GM21619 (cell line): ENCODE measurements around the gene TTC8.
"Not testable (repeated sequence)": the region's sequence is repeated elsewhere in the genome, so short reads cannot be mapped to it uniquely, and the experiment has no call there.

ENCODE experiments used
- ATAC-seq: cut with Tn5 transposase; IDR thresholded peaks from one replicate; pipeline ENCODE4 v1.9.1; 2021; ENCODE audit not compliant: unreplicated experiment

TTC8 gene

GRCh38 chr14:88823968-88824313, 510 bp upstream of the TTC8 start:
- peak; percentile 7 for ATAC-seq

- ATAC-seq = no peak
These were observed 617 bp downstream of the TTC8 start for GRCh38 chr14:88825078-88825458.

- ATAC-seq = no peak
These were observed 1.1 kb downstream of the TTC8 start for GRCh38 chr14:88825503-88825902.

GRCh38 chr14:88829188-88829587, 4.7 kb downstream of the TTC8 start:
- no peak for ATAC-seq

- ATAC-seq = no peak
These were observed 5.3 kb downstream of the TTC8 start for GRCh38 chr14:88829685-88830302.

- ATAC-seq = no peak
These were observed 6.8 kb downstream of the TTC8 start for GRCh38 chr14:88831284-88831683.

- no peak for ATAC-seq
These were observed 10.5 kb downstream of the TTC8 start for GRCh38 chr14:88834883-88835431.

GRCh38 chr14:88835661-88836060, 11.2 kb downstream of the TTC8 start:
- no peak for ATAC-seq

GRCh38 chr14:88837495-88837894, 13.0 kb downstream of the TTC8 start:
- ATAC-seq = no peak

GRCh38 chr14:88838015-88838414, 13.6 kb downstream of the TTC8 start:
- no peak for ATAC-seq

GRCh38 chr14:88840926-88841325, 16.5 kb downstream of the TTC8 start:
- no peak for ATAC-seq

GRCh38 chr14:88841741-88842140, 17.3 kb downstream of the TTC8 start:
- ATAC-seq = no peak

GRCh38 chr14:88842414-88842813, 18.0 kb downstream of the TTC8 start:
- ATAC-seq = no peak

GRCh38 chr14:88844980-88845491, 20.6 kb downstream of the TTC8 start:
- no peak for ATAC-seq

- no peak for ATAC-seq
These were observed 24.1 kb downstream of the TTC8 start for GRCh38 chr14:88848571-88848970.

GRCh38 chr14:88849716-88850115, 25.3 kb downstream of the TTC8 start:
- no peak for ATAC-seq

GRCh38 chr14:88851587-88851986, 27.1 kb downstream of the TTC8 start:
- ATAC-seq = no peak

- ATAC-seq = no peak
These were observed 28.2 kb downstream of the TTC8 start for GRCh38 chr14:88852632-88853031.

GRCh38 chr14:88853129-88853528, 28.7 kb downstream of the TTC8 start:
- no peak for ATAC-seq

GRCh38 chr14:88856786-88857366, 32.4 kb downstream of the TTC8 start:
- ATAC-seq = no peak

- ATAC-seq = not testable (repeated sequence)
These were observed 33.4 kb downstream of the TTC8 start for GRCh38 chr14:88857861-88858260.

- not testable (repeated sequence) for ATAC-seq
These were observed 34.7 kb downstream of the TTC8 start for GRCh38 chr14:88859118-88859517.

GRCh38 chr14:88863167-88863566, 38.7 kb downstream of the TTC8 start:
- ATAC-seq = no peak
